Stimulated activated CD4-positive, alpha-beta T cell treated with anti-CD3 and anti-CD28 coated beads, Interleukin-15, amount 100 ng/mL, for 24 hours (primary cell): ENCODE results near the gene ZSCAN25.
"Not testable (repeated sequence)": the region's sequence is repeated elsewhere in the genome, so short reads cannot be mapped to it uniquely, and the experiment has no call there.

Source experiments
- DNase-seq: peaks from one replicate; pipeline ENCODE4 v3.0.0-alpha.2; 2020

ZSCAN25 gene

GRCh38 chr7:99652671-99653070, 35.9 kb downstream of the ZSCAN25 start:
- no peak for DNase-seq

DNA sequence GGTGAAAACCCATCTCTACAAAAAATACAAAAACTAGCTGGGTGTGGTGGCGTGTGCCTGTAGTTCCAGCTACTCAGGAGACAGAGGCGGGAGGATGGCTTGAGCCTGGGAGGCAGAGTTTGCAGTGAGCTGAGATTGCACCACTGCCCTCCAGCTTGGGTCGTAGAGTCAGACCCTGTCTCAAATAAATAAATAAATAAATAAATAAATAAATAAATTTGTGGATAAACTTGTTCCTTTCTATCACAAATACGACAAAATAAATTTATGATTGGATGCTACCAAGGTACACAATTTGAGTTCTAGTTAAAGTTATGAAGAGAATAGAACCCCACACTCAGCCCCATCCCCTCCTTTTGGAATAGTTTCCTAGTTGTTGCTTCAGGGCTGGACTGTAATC, 36.5 kb downstream of the ZSCAN25 start:
- not testable (repeated sequence) for DNase-seq

DNA sequence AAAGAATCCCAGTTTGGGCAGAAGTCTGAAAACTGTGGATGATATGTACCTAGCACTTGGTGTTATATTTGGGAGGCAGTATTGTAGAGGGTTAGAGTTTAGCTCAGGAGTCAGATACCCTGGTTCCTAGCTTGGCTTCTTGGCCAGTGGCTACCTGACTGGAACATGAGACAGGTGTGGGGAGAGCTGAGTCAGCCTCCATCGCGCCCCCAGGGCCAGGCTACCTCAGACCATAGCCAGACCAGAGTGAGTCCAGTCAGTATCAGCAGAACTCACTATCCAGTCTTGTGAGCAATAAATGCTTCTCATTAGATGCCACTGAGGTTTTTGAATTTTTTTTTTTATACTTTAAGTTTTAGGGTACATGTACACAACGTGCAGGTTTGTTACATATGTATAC, 37.0 kb downstream of the ZSCAN25 start:
- DNase-seq = no peak

DNA sequence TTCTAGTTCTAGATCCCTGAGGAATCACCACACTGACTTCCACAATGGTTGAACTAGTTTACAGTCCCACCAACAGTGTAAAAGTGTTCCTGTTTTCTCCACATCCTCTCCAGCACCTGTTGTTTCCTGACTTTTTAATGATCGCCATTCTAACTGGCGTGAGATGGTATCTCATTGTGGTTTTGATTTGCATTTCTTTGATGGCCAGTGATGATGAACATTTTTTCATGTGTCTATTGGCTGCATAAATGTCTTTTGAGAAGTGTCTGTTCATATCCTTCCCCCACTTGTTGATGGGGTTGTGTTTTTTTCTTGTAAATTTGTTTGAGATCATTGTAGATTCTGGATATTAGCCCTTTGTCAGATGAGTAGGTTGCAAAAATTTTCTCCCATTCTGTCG, 37.9 kb downstream of the ZSCAN25 start:
- not testable (repeated sequence) for DNase-seq

DNA sequence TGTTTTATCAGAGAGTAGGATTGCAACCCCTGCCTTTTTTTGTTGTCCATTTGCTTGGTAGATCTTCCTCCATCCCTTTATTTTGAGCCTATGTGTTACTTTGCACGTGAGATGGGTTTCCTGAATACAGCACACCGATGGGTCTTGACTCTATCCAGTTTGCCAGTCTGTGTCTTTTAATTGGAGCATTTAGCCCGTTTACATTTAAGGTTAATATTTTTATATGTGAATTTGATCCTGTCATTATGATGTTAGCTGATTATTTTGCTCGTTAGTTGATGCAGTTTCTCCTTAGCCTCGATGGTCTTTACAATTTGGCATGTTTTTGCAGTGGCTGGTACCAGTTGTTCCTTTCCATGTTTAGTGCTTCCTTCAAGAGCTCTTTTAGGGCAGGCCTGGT, 41.1 kb downstream of the ZSCAN25 start:
- DNase-seq = not testable (repeated sequence)

DNA sequence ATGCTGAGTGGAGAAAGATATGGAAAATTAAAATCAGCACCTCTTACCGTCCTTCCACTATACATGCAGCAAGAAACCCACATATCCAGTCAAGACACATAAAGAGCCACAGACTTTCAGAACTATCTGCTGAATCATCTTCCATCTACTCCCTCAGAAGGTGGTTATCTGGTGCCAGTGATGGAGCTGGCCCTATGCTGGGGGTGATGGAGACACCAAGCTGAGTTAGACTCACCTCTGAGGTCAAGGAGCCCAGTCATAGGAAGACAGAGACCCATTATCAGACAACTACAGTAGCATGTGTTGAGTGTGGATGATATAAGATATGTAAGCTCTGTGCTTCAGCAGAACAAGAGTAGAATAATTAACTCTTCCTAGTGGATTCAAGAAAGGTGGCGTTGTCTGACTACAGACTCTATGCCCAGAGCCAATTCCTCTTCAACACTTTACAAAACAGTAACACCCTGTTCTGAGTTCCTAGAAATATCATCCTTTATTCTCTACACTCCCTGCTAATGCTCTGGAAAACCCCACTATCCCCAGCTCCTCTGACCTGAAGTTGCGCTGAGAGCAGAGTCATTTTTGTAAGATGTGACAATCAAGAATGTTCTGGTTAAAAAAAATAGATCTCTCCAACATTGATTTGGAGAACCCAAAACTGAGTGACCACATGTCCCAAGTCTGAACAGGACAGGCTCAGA, 48.7 kb downstream of the ZSCAN25 start:
- no peak for DNase-seq

DNA sequence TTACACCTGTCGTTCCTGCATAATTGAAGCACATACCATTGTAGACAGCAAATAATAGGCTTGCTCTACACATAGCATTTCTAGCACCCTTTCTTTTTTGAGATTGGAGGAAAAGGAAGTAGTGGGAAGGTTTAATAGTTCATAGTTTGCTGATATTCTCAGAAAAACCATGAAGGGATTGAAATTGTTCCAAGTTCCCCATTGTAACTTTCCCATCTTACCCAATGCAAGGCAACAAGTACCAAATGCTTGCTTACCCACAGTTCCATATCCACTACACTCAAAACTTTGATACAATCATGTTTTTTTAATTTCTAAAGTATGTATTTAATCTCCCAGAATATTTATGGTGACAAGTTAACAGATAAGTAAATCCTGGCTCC, 49.3 kb downstream of the ZSCAN25 start:
- no peak for DNase-seq

GRCh38 chr7:99667179-99667578, 50.4 kb downstream of the ZSCAN25 start:
- no peak for DNase-seq

- no peak for DNase-seq
Measured at GRCh38 chr7:99668541-99668940, 51.8 kb downstream of the ZSCAN25 start.

DNA sequence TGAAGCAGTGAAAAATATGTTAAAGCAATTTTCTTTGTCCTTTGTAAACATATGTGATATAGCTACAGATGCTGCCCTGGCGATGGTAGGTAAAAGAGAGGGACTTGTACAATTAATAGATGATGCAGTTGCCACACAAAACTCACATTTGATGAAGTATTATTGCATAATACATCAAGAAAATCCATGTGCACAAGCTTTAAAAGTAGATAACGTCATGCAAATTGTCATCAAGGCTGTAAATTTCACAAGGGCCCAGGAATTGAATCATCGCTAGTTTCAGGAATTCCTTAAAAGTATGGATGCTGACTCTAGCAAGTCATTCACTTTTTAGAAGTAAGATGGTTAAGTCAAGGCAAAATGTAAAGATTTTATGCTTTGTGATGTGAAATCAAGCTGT, 53.0 kb downstream of the ZSCAN25 start:
- DNase-seq = no peak

GRCh38 chr7:99672573-99672972, 55.8 kb downstream of the ZSCAN25 start:
- no peak for DNase-seq

GRCh38 chr7:99674995-99675742, 58.4 kb downstream of the ZSCAN25 start:
- no peak for DNase-seq

- no peak for DNase-seq
Measured at GRCh38 chr7:99677013-99677647, 60.4 kb downstream of the ZSCAN25 start.

GRCh38 chr7:99677648-99678045, 60.9 kb downstream of the ZSCAN25 start:
- DNase-seq = no peak

DNA sequence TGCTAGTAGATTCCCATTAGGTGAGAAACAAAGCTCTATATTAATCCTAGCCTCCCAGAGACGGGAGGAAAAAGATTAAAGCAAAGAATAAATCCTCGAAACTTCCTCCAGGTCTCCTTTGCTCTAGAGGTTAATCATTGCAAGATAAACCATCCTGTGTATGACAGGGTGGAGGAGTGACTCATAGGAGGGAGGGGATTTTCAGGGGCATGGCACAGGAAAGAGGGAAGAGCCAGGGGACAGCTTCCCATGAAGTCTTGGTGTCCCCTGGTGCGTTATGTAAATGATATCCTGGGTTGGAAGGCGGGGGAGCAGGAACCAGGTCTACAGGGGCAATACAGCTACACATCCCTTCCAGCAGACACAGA, 62.3 kb downstream of the ZSCAN25 start:
- DNase-seq = no peak

DNA sequence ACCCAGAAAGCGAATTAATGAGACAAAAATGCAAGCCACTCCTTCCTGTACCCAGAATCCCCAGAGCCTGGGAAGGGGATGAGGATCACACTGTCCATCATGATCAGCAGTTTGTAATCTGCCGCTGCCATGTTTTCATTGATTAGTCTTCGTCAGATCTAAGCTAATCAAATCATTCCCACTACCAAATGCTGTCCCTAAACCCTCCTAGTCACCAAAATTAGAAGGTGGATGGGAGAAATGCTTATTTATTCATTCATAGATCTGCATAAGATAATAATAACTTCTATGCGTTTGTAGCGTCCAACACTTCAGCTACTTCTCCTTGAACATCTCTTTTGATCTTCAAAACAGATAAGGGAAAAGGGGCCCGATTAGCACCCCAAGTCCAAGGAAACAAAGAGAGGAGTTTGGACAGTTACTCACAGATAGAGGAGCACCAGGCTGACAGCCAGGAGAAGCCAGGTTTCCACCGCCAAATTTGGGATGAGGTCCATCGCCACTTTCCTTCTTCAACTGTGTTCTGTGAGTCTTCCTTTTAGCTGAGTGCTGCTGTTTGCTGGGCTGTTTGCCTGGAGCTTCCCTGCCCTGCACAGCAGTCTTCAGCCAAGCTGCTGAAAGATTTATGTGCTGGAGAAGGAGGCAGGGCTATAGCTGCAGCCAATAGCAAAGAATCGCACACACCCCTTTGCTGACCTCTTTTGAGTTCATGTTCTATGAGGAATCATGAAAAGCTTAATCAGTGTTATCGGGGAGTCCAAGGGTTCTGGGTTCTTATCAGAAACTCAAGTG, 62.9 kb downstream of the ZSCAN25 start, which contains the start of gene CYP3A5:
Gene CYP3A5, minus strand, starts transcription at position 597 of the 792 bp plus-strand sequence. Its CDS starts 100 bp downstream, at position 497.
- DNase-seq = no peak
